CD4-positive, alpha-beta T cell treated with Interleukin-4 for 4 hours (primary cell): ENCODE data around the gene GGPS1.
A peak's percentile ranks its signal among the peaks of the same experiment; 100 is the strongest.
"Not testable (repeated sequence)": the region's sequence is repeated elsewhere in the genome, so short reads cannot be mapped to it uniquely, and the experiment has no call there.

Source experiments
- DNase-seq: peaks from one replicate; pipeline ENCODE4 v3.0.0-alpha.2; 2020

The GGPS1 gene

GRCh38 chr1:235328271-235329138, at the start of gene GGPS1:
Gene GGPS1, plus strand, starts transcription at chr1:235328570. Its CDS starts 6,695 bp downstream, at chr1:235335265.
- peak; percentile 100 for DNase-seq

DNA sequence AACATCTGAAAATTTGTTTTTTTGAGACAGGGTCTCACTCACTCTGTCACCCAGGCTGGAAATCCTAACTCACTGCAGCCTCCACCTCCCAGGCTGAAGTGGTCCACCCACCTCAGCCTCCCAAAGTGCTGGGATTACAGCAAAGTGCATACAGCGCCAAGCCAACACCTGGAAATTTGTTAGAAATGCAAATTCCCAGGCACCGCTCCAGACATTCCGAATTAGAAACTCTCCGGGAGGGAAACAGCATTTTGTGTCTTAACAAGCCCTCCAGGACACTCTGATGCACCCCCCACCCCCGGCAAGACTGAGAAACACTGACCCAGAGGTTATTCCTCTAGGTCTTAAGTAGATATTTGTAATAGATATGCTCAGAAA, 49.5 kb upstream of the GGPS1 start:
- DNase-seq: no peak

DNA sequence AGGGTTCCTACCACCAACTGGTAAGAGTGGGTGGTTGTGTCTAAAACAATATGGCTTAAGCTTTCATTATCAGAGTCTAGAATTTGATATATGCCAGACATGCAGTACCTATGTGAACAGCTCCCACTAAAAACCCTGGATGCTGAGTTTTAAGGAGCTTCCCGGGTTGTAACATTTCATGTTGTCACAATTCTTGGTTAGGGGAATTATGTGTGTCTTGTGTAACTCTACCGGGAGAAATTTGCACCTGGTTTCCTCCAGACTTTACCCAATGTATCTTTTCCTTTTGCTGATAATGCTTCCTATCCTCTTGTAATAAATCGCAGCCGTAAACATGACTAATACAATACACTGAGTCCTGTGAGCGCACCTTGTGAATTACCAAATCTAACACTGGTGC, 48.7 kb upstream of the GGPS1 start:
- DNase-seq: no peak

DNA sequence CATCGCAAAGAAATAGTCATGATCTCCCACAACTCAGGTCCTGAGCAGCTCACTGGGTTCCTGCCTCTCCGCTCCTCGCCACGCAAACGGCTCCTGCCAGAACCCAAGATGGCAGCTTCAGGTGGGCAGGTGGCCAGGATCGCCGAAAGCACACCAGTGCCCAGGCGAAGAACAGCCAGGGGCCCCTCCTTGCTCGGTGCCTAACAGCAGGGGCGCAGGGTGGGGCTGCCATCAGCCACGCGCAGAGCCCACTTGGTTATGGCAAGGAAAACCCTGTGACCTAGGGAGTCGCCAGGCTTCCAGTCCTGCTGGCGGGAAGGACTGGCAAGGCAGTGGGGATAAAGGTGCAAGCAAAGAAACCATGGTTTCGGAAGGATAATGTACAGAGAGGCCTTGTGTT, 47.9 kb upstream of the GGPS1 start:
- no peak for DNase-seq

DNA sequence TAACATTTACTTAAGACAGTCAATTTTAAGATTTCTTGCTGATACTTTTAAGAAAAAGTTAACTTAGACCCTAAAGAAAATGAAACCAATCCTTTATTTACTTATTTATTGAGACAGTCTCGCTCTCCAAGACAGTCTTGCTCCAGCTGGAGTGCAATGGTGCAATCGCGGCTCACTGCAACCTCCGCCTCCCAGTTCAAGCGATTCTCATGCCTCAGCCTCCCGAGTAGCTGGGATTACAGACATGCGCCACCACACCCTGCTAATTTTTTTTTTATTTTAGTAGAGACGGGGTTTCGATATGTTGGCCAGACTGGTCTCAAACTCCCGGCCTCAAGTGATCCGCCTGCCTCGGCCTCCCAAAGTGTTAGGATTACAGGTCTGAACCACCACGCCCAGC, 44.7 kb upstream of the GGPS1 start:
- DNase-seq: not testable (repeated sequence)

DNA sequence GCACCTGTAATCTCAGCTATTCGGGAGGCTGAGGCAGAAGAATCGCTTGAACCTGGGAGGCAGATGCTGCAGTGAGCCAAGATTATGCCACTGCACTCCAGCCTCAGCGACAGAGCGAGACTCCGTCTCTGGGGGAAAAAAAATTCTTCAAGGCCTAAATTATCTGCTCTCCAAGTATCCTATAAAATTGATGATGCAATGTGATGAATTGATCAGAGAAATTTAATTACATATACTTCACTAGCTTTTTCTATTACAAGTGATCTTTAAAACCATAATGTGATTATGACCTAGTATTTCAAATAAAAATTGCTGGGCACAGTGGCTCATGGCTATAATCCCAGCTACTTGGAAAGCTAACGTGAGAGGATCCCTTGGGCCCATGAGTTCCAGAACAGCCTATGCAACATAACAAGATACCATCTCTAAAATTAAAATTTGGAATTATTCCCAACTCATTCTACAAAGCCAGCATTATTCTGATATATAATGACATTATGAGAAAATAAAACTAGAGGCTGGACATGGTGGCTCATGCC, 44.1 kb upstream of the GGPS1 start:
- no peak for DNase-seq

- DNase-seq: no peak
Observed at GRCh38 chr1:235286667-235287066, 41.7 kb upstream of the GGPS1 start.

DNA sequence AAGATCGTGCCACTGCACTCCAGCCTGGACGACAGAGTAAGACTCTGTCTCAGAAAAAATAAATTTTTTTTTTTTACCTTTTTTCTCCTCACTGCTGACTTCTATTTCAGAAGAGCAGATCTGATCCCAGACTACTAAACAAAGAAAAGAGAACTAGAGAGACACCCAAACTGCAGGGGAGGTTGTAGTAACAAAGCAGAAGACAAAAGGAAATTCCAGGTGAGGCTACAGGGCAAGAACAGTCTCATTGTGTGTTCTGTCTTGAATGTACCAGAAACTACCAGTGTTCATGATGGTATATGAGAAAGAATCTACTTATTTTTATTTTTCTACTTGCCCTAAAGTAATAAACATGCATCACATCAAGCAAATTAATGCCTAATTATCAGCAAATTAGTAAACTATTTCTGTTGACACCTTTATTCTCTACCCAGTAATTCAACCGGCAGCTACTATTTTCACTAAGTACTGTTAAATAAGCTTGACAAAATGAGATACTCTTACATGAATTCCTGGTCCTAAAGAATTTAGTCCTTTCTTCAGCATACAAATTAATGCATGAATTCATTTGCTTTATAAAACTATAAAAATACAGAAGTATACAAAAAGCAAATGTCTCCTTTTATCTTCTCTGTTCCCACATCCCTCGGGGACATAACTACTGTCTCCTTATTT, 41.0 kb upstream of the GGPS1 start:
- no peak for DNase-seq

DNA sequence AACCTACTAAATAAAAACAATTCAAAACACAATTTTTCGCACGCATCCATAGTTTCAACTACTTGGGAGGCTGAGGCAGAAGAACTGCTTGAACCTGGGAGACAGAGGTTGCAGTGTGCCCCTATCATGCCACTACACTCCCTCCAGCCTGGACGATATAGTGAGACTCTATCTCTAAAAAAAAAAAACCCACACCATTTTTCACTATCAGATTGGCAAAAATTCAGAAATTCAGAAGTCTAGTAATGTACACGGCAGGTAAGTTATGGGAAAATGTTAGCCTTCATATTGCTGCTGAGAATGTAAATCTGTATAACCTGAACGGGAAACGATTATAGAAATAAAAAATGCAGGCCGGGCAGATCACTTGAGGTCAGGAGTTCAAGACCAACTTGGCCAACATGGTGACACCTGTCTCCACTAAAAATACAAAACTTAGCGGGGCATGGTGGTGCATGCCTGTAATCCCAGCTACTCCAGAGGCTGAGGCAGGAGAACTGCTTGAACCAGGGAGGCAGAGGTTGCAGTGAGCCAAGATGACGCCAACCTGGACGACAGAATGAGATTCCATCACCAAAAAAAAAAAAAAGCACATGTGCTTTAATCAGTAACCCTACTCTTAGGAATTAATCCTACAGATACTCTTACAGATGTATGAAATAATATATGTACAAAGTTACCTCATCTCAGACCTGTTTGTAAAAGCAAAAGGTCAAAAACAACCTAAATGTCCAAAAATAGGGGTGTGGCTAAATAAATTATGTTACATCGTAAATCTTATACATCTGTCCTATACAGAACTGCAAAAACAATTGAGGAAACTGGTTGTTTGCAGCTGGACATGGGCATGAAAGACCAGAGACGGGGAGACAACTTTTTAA, 38.3 kb upstream of the GGPS1 start:
- no peak for DNase-seq

DNA sequence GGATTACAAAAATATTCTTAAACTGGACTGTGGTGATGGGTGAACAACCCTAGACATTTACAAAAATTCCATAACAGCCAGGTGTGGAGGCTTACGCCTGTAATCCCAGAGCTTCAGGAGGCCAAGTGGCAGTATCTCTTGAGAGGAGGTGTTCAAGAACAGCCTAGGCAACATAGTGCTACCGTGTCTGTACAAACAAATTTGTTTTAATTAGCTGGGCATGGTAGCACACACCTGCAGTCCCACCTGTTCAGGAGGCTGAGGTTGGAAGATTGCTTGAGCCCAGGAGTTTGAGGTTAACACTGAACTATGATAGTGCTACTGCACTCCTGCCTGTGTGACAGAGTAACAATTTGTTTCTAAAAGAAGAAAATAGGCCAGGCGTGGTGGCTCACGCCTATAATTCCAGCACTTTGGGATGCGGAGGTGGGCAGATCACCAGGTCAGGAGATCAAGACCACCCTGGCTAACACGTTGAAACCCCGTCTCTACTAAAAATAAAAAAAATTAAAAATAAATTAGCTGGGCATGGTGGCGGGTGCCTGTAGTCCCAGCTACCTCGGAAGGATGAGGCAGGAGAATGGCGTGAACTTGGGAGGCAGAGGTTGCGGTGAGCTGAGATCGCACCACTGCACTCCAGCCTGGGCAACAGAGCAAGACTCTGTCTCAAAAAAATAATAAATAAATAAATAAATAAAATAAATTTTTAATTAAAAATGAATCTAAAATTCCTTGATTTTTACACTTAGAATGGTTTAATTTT, 37.4 kb upstream of the GGPS1 start:
- no peak for DNase-seq

GRCh38 chr1:235291599-235292091, 36.7 kb upstream of the GGPS1 start:
- no peak for DNase-seq

- no peak for DNase-seq
Observed at GRCh38 chr1:235292790-235293189, 35.6 kb upstream of the GGPS1 start.

- DNase-seq: no peak
Observed at GRCh38 chr1:235293322-235293942, 34.9 kb upstream of the GGPS1 start.

- no peak for DNase-seq
Observed at GRCh38 chr1:235295902-235296350, 32.4 kb upstream of the GGPS1 start.

DNA sequence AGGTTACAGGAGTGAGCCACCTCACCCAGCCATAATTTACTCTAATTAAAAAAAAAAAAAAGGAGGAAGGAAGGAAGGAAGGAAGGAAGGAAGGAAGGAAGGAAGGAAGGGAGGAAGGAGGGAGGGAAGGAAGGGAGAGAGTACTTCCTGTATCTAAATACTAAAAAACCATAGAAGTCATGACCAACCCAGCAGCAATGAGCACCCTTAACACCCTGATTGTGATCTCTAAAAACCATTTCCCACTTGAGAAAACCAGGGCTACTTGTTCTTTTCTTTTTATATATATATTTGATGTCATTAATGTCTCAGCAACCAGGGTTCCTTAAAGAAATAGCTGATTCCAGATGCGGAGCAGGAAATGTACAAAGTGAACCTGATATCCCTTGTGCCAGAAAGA, 31.6 kb upstream of the GGPS1 start:
- DNase-seq: peak; percentile 34

GRCh38 chr1:235297579-235297978, 30.8 kb upstream of the GGPS1 start:
- peak; percentile 82 for DNase-seq

DNA sequence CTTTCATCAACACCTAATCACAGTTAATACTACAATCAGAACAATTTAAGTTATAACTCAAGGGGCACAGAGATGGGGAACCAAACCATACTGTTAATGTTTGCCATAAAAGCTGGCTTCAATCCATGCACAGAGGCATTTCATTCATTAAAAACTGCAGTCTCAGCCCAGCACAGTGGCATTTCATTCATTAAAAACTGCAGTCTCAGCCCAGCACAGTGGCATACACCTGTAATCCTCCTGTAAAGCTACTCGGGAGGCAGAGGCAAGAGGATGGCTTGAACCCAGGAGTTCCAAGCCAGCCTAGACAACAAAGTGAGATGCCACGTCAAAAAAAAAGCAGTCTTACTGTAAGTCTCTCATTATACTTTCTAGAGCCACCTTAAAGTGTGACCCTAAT, 29.6 kb upstream of the GGPS1 start:
- no peak for DNase-seq

DNA sequence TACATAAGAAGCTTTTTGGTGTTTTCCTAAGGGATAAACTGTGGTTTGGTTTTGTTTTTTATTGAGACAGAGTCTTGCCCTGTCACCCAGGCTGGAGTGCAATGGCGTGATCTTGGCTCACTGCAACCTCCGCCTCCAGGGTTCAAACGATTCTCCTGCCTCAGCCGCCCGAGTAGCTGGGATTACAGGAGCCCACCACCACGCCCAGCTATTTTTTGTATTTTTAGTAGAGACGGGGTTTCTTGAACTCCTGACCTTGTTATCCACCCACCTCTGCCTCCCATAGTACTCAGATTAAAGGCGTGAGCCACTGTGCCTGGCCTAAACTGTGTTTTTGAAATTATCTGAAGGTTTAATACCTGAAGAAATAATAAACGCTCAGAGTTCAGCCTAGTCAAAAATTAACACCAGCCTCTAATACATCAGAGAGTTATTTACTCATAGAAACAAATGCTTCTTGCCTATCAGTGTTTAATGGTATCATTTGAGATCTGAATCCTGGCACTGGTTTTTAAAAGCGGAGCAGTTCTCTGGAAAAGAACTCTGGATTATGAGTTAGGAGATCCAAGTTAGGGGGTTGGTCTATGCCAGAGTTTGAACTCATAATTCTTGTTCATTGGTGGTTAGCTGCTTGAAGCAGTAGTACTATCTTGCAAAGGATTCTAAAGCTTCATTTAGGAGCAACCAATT, 29.1 kb upstream of the GGPS1 start:
- no peak for DNase-seq

DNA sequence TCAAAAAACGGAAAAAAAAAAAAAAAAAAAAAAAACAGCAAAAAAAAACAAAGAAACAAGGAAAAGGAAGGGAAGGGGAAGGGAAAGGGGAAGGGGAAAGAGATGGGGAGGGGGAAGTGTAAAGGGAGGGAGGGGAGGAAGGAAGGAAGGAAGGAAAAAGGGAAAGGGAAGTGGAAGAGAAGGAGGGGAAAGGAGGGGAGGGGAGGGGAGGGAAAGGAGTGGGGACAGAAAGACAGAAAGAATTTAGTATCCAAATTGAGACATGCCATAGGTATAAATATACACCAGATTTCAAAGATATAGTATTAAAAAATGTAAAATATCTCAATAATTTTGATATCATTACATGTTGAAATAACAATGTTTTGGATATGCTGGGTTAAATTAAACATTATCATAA, 26.2 kb upstream of the GGPS1 start:
- DNase-seq: no peak

DNA sequence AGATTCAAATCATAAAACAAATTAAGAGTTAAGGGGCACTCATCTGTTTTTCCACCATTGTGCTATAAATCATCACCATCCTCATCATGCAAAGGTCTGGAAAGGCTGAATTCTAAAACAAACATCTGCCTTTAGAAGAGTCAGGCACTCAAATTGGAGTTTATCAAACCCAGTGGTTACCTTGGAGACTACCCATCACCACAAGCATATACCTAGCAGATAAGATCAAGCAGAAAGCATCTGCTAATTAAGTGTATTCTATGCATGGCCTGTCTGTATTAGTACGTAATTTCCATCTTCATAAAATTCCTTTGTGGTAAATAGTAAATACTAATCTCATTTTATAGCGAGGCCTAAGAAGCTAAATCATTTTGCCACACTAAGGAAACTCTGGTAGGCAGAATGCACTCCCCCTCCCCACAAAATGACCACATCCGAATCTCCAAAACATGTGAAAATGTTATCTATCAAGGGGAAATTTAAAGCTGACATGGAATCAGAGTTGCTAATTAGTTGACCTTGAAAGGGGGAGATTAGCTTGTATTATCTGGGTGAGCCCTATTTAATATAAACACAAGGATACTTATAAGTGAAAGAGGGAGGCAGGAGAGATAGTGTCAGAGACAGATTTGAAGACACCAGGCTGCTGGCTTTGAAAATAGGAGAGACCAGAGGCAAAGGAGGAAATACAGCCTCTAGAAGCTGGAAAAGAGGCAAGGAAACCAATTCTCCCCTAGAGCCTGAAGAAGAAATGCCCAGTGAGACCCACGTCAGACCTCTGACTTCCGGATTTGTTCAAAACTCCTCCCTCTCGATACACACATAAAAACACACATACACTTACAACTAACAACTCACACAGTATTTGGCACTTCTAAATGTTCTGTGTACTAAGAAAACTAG, 23.6 kb upstream of the GGPS1 start:
- DNase-seq: peak; percentile 84
